SKM-1 treated with dmso at 0.1 percent for 144 hours (cell line): Measurements from ENCODE around the gene CNNM2.
"Not testable (repeated sequence)": the region's sequence is repeated elsewhere in the genome, so short reads cannot be mapped to it uniquely, and the experiment has no call there.

Experiments
- DNase-seq: peaks from one replicate; lab custom pipeline; 2025; ENCODE audit not compliant: unreplicated experiment; lab: John Stamatoyannopoulos, UW

CNNM2 gene

DNA sequence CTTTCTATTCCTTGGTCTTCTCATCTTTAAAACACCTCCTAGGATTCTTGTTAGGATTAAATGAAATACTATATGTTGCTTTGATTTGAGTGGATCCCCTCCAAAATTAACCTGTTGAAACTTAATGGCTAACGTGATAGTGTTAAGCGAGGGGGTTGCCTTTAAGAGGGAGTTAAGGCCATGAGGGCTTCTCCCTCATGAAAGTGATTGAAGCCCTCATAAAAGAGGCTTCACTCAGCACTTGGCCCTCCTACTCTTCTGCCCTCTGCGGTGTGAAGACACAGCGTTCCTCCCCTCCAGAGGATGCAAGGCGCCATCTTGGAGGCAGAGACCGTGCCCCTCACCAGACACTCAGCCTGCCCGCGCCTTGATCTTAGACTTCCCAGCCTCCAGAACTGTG, 46.6 kb downstream of the CNNM2 start:
- DNase-seq, result no peak

- no peak for DNase-seq
These were observed 47.3 kb downstream of the CNNM2 start for GRCh38 chr10:102965311-102965851.

GRCh38 chr10:102967123-102967522, 49.0 kb downstream of the CNNM2 start:
- no peak for DNase-seq

DNA sequence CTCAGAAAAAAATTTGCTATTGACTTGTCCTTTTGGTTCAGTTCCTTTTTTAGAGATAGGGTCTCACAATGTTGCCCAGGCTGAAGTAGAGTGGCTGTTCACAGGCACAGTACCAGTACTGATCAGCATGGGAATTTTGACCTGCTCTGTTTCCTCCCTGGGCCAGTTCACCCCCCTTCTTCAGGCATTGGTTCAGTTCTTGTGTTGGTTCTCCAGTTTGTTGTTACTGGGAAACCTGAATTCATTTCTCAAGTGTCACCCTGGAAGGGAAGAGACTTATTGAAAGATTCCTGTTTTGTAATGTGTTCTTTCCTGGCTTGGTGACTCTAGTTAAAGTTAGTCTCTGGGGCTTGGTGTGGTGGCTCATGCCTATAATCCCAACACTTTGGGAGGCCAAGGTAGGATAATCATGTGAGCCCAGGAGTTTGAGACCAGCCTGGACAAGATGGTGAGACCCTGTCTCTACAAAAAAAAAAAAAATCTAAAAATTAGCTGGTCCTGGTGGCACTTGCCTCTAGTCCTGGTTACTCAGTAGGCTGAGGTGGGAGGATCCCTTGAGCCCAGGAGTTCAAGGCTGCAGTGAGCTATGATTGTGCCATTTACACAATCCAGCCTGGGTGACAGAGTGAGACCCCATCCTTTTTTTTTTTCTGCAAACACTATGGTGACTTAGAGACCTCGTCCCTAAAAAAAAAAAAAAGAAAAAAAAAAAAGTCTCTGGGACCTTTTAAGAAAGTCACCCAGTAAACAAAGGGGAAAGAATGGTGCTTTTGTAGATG, 52.7 kb downstream of the CNNM2 start:
- no peak for DNase-seq

- no peak for DNase-seq
These were observed 57.6 kb downstream of the CNNM2 start for GRCh38 chr10:102975483-102976379.

GRCh38 chr10:102976380-102976726, 58.3 kb downstream of the CNNM2 start:
- not testable (repeated sequence) for DNase-seq

- DNase-seq, result no peak
These were observed 64.2 kb downstream of the CNNM2 start for GRCh38 chr10:102982296-102982695.

- no peak for DNase-seq
These were observed 66.0 kb downstream of the CNNM2 start for GRCh38 chr10:102984086-102984485.

DNA sequence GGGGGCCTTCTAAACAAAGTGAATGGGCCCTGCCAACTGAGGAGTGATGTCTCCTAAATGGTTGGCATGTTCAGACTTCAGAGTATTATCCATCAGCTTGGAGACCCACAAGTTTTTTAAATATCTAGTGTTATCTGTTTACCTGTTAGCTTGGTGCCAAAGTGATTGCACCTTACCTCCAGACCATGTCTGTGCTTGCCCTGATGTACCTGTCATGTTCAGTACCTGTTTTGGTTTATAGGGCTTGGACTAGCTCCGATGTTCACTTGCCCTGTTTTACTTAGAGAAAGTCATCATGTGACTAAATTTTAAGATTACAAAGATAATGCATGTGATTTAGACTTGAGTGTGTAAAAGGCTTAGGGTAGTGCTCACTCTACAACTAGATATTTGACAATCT, 67.7 kb downstream of the CNNM2 start:
- no peak for DNase-seq

GRCh38 chr10:102988404-102989314, 70.6 kb downstream of the CNNM2 start:
- no peak for DNase-seq

DNA sequence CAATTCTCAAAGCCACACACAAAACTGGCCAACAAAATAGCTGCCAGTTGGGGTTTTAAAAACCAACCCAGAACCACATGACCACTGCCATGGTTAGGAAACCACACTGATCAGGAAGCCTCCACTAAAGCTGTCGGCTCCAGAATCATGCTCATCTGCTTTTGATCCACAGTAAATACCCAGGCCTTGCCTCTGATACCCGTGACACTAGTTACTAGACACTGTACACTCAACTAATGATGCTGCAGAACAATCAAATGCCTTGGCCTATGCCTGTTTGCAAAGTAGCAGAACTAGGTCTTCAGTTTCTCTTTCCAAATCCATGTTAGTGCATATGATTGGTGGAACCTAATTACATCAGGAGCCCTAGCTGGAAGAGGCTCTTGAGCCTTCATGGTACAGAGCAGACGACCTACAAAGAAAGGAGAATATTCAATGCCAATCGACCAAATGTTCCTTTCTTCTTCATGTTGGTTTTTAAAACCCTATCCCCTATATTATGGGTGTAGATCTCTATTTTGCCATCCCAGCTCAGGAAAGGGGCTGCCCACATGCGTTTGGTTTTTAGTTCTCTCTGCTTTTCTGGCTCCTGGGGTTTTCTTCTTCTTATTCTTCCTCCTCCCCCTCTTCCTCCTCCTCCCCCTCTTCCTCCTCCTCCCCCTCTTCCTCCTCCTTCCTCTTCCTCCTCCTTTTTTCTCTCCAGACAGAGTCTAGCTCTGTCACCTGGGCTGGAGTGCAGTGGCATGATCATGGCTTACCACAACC, 76.6 kb downstream of the CNNM2 start:
- no peak for DNase-seq

DNA sequence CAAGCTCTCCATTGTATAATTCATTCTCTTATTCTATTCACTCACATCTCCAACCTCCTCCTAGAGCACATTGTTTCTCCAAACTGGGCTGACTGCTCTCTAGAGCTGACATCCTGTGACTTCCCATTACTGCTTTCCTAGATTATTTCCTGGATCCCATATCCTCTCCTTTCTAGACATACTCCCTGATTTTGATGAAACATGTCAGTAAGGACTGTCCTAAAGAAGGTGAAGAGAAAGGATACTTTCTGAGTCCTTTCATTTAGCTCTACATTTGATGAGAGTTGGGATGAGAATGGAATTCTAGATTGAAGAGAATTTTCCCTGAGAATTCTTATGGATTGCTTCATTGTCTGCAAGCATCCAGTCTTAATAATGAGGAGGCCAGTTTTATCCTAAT, 78.8 kb downstream of the CNNM2 start:
- no peak for DNase-seq

DNA sequence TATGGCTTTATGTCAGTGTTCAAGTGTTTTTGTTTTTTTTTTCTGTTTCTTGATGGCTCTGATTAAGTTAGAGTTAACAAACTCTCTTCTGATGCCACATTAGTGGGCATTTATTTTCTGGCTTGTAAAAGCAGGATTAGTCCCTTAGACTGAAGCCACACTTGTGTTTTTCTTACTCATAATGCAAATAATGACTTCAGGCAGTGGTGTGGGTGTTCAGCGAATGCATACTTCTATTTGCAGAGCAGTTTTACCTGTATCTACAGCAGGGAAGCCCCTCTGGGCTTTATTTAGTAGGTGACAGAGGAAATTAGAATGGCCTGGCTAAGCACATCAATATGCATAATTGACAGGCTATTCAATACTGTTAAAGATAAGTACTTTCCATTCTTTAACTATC, 79.9 kb downstream of the CNNM2 start:
- no peak for DNase-seq

DNA sequence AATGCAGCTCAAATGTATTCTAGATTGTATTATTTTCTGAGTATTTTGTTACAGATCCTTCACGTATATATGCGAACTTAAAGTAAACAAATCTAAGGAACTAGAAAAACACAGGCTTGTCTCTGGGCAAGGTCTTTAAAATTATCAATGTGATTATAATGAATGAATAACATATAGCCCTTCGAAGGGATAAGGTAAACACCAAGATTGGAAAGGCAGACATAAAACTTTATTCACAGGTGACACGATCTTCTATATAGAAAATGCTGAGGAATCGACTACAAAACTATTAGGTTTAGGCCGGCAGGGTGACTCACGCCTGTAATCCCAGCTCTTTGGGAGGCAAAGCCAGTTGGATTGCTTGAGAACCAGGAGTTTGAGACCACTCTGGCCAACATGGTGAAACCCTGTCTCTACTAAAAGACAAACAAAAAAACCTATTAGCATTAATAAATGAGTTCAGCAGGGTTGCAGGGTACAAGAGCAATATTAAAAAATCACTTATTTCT, 80.4 kb downstream of the CNNM2 start:
- DNase-seq, result no peak

GRCh38 chr10:103000050-103000449, 82.0 kb downstream of the CNNM2 start:
- DNase-seq, result not testable (repeated sequence)

DNA sequence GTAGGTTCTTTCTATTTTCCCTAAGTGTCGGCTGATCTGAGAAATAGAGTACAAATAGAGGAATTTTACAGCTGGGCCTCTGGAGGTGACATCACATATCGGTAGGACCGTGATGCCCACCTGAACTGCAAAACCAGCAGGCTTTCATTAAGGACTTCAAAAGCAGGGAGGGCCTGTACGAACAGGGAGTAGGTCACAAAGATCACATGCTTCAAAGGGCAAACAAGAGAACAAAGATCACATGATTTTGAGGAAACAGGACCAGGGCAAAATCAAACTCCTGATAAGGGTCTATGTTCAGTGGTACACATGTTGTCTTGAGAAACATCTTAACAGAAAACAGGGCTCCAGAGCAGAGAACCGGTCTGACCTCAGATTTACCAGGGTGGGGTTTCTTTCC, 88.9 kb downstream of the CNNM2 start:
- no peak for DNase-seq

DNA sequence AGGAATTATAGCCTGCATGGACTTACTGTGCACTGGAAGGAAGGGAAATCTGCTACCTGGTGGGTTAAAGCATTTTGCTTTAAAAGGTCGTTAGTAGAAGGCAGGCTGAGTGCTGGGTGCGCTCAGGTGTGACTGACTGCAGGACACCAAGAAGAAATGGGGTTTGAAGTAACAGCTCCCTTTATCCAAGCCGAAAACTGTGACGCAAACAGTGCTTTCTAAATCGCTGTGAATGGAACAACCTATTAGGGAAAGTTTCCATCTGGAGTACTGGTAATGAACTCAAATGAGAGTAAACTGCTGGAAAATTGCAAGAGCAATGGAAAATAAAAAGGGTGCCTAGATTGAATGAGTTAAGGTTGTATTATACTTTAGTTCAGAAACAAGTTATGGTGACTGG, 95.3 kb downstream of the CNNM2 start:
- DNase-seq, result no peak

DNA sequence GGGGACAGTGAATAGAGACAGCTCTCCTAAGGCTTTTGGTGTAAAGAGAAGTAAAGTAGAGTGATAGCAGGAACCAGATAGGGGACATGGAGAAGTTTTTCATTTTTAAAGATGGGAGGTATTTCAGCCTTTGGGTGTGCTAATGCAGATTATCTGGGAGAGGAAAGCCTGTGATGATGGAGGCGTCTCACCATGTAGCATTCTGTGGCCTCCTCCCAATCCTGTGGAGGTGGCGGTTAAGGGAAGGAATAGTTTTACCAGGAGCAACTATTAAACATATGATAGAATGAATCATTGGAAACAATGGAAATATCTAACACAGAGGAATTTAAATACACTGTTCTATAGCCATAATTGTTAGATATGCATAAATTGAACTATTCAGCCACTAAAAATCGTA, 101.3 kb downstream of the CNNM2 start:
- no peak for DNase-seq

DNA sequence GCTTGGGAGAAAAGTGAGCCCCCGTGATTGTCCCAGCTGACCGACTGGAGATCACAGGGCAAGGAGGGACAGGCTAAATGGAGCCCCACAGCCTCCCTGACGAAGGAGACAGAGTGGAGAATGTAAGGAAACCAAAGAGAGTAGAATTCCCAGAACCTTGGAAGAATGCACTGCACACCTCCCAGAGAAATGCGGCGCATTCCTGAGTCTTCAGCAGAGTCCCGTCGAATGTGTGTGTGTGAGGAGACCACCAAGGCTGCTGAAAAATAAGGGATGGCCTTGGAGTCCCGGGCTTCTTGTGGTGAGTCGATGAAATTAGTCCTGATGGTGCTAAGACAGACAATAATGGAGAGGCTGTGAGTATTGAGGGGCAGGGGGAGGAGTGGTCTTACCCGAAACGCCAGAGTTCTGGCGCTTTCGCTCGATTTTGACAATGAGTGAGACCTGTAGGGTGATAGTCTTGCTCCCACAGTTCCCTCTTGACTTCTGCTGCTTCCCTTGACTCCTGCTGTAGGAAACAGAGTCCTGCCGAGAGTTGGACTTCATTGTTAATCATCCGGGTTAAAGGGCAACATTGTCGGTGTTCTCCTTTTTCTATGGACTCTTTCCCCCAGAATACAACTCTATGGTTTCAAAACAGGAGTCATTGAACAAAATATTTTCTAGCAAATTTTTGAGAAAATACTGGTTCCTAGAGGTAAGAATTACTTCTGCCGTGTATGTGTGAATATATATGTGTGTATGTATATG, 103.2 kb downstream of the CNNM2 start:
- DNase-seq, result no peak
